ENCODE measurements around the gene ZNF808.

DNA sequence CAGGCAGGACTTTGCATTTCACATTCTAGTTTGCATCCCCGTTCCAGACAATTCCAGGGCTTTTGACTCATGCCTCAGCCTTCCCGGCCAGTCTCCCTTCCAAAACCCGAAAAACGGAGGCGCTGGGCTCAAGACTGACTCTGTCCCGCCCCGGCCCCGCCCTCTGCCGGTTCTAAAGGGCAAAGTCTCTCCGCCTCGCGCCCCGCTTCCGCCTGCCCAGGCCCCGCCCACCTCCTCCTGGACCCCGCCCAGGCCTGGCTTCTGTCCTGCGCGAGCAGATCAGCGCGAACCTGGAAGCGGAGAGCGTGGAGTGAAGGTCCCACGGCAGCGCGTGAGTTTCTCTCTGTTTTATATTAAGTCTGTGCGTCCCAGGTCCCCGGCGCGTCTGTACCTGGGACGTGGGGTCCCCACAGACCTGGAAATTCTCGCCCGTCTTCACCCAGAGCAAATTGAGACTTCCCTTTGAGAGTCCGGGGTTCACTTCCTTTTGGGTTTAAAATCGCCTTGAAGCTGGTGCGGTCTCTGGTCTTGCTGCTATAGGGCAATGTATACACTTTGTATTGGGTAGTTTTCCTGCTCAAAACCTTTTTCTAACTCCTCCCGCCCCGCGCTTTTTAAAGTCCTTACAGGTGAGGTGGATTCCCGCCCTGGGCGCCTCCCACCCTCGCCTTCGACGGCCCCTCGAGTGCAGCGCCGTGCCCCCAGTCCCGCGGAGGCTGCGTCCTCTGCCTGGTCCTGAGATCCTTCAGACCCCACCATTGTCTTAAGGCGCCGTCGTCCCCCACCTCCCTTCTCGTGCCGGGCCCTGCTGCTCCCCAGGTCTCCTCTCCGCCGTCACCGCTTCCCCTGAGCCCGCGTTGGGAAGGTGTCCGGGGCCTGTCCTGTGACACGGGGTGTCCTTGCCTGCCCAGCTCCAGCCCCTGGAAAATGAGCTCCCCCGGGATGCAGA lies 73.8 kb downstream of the ZNF808 start:
- TF ChIP-seq, protein P1, sequence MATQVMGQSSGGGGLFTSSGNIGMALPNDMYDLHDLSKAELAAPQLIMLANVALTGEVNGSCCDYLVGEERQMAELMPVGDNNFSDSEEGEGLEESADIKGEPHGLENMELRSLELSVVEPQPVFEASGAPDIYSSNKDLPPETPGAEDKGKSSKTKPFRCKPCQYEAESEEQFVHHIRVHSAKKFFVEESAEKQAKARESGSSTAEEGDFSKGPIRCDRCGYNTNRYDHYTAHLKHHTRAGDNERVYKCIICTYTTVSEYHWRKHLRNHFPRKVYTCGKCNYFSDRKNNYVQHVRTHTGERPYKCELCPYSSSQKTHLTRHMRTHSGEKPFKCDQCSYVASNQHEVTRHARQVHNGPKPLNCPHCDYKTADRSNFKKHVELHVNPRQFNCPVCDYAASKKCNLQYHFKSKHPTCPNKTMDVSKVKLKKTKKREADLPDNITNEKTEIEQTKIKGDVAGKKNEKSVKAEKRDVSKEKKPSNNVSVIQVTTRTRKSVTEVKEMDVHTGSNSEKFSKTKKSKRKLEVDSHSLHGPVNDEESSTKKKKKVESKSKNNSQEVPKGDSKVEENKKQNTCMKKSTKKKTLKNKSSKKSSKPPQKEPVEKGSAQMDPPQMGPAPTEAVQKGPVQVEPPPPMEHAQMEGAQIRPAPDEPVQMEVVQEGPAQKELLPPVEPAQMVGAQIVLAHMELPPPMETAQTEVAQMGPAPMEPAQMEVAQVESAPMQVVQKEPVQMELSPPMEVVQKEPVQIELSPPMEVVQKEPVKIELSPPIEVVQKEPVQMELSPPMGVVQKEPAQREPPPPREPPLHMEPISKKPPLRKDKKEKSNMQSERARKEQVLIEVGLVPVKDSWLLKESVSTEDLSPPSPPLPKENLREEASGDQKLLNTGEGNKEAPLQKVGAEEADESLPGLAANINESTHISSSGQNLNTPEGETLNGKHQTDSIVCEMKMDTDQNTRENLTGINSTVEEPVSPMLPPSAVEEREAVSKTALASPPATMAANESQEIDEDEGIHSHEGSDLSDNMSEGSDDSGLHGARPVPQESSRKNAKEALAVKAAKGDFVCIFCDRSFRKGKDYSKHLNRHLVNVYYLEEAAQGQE (IDR thresholded peaks at IDR 0.05; ENCODE audit: low read depth, low read length): no peak
- TF ChIP-seq CTCF (IDR thresholded peaks at IDR 0.05) (peak; percentile 21; the same call in 1 of the 2 replicates), RCOR1 (IDR thresholded peaks at IDR 0.05; ENCODE audit: low read length) (no peak), SMC3 (IDR thresholded peaks at IDR 0.05; ENCODE audit: low read depth, low read length) (no peak), USF2 (IDR thresholded peaks at IDR 0.05; ENCODE audit: borderline replicate concordance, low read depth, low read length) (no peak), SIN3A (IDR thresholded peaks at IDR 0.05; ENCODE audit: borderline replicate concordance, low read depth, low read length) (no peak), TAF1 (IDR thresholded peaks at IDR 0.05; ENCODE audit: borderline replicate concordance, low read depth, low read length) (no peak), USF1 (IDR thresholded peaks at IDR 0.05; ENCODE audit: borderline replicate concordance, low read depth) (no peak), JUND (IDR thresholded peaks at IDR 0.05) (no peak), EZH2phosphoT487 (IDR thresholded peaks at IDR 0.05; ENCODE audit: borderline replicate concordance, low read depth) (no peak), NRF1 (IDR thresholded peaks at IDR 0.05; ENCODE audit: low read depth, low read length) (peak; percentile 61), POLR2AphosphoS5 (IDR thresholded peaks at IDR 0.05; ENCODE audit: low read depth, low read length) (peak; percentile 79; the same call in 1 of the 2 replicates), FOXM1 (IDR thresholded peaks at IDR 0.05; ENCODE audit: low read depth) (no peak)
